ENCODE data around the gene ISYNA1. TPM values are rescaled to one million over a fixed set of nuclear protein-coding genes. Genes with fewer than 3 reads are reported as not detected.
A peak's percentile ranks its signal among the peaks of the same experiment; 100 is the strongest.

ISYNA1 gene
- polyA plus RNA-seq, 2 of the 4 experiments (the other 2 are of a cell fraction) = 18.0 to 60.7 TPM

DNA sequence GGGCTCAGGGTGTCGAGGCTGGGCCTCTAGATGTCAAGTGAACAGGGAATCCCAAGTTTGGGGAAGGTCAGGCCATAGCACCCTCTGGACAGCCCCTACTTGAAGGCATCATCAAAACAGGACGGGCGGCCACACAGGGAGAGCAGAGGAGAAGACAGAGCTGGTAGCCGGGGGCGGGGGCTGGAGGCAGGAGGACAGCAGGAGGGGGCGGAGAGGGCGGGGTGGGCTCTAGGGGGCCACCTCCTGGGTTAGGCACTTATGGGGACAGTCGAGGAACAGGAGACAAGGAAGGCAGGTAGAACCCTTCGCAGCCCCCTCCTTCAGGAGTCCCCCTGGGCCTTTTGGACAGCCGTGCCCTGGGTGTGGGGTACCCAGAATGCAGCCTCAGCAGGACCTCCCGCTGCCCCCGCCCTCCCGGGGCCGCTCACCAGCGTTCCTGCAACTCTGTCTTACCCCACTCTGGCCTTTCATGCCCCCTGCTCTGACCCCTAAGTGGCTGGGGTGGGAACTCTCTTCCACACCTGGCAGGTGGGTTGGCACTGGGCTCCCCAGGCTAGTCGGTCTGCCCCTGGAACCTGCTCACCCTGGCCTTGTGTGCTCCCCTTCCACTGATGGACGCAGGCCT is 12.9 kb downstream of the ISYNA1 start:
- 92% methylated on average over 4 of the region's 17 CpGs for WGBS (ENCODE audit: missing lambda C conversion rate)
- Histone ChIP-seq H3K27ac (peak overlapping the region in 1 of 2 experiments; percentile 51; a peak in 2 of 6 replicates), H3K4me2 (no peak overlapping the region), H3K9me3 (no peaks in the 10 kb centered on the region), H3K4me1 (peaks cover 43% of the 10 kb centered on the region), H3K4me3 (no peak overlapping the region)
- ATAC-seq (no peak), DNase-seq (ENCODE audit: low read depth in 1 of 2, low spot score in 1 of 2) (no peak), FAIRE-seq (no peak)
- CTCF ChIA-PET = interaction anchor here (1.4 kb wide), 2 partner anchors 15 to 36 kb away, joined by 3 to 5 read pairs; no protein-coding TSS in a partner anchor
- POLR2A ChIA-PET = no interaction called here
- no peak for TF ChIP-seq ZFP36 (IDR thresholded peaks at IDR 0.05; ENCODE audit: borderline replicate concordance, partially characterized antibody)
- TF ChIP-seq, protein P1, sequence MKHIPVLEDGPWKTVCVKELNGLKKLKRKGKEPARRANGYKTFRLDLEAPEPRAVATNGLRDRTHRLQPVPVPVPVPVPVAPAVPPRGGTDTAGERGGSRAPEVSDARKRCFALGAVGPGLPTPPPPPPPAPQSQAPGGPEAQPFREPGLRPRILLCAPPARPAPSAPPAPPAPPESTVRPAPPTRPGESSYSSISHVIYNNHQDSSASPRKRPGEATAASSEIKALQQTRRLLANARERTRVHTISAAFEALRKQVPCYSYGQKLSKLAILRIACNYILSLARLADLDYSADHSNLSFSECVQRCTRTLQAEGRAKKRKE (CRISPR knock-in tag; IDR thresholded peaks at IDR 0.05; ENCODE audit: low read depth) = no peak
- TF ChIP-seq EHMT2 (IDR thresholded peaks at IDR 0.05; ENCODE audit: low read depth) = no peak
- TF ChIP-seq, protein P2, sequence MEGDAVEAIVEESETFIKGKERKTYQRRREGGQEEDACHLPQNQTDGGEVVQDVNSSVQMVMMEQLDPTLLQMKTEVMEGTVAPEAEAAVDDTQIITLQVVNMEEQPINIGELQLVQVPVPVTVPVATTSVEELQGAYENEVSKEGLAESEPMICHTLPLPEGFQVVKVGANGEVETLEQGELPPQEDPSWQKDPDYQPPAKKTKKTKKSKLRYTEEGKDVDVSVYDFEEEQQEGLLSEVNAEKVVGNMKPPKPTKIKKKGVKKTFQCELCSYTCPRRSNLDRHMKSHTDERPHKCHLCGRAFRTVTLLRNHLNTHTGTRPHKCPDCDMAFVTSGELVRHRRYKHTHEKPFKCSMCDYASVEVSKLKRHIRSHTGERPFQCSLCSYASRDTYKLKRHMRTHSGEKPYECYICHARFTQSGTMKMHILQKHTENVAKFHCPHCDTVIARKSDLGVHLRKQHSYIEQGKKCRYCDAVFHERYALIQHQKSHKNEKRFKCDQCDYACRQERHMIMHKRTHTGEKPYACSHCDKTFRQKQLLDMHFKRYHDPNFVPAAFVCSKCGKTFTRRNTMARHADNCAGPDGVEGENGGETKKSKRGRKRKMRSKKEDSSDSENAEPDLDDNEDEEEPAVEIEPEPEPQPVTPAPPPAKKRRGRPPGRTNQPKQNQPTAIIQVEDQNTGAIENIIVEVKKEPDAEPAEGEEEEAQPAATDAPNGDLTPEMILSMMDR (IDR thresholded peaks at IDR 0.05) = no peak
- no peak for TF ChIP-seq RFX5 (IDR thresholded peaks at IDR 0.05)
- TF ChIP-seq KDM5A (IDR thresholded peaks at IDR 0.05) = no peak
- TF ChIP-seq GATA3 (IDR thresholded peaks at IDR 0.05; ENCODE audit: borderline replicate concordance) = no peak
- TF ChIP-seq, protein P3, sequence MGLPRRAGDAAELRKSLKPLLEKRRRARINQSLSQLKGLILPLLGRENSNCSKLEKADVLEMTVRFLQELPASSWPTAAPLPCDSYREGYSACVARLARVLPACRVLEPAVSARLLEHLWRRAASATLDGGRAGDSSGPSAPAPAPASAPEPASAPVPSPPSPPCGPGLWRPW (IDR thresholded peaks at IDR 0.05) = no peak
- TF ChIP-seq RCOR1 (IDR thresholded peaks at IDR 0.05; ENCODE audit: low read depth, low read length) = no peak

DNA sequence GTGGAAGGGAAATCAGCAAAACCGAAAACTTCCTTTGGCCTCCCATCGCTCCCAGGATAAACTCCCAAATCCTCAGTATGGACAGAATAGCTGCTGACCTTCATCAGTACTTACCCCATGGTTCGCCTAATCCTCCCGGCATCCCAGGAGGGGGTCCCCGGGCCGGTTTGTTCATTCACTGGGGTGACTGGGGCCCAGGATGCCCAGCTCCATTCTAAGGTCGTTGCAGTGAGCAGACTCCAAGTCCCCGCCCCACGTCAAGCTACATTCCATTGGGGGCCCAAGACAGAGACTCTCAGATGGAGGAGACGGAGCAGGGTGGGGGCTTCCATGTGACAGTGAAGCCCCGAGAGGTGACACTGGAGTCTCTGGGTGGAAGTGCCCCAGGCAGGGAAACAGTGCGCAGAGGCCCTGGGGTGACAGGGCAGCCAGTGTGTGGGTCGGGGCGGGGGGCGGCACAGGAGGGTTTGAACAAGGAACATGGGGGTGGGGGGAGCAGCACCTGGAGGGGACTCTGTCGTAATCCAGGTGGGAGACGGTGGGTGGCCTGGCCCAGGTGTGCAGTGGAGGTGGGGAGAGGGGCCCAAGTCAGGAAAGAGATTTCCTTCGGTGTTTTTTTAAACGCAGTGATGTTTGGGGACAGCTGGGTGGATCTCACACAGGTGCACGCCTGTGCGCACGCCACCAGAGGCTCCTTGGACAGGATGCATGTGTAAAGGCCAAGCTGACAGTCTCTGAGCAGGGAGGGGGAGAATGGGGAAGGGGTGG is 13.6 kb downstream of the ISYNA1 start:
- CTCF ChIA-PET = interaction anchor here (1.3 to 1.4 kb wide), 3 partner anchors 14 to 38 kb away, joined by 3 read pairs; partner anchors contain the start of gene GDF15
- TF ChIP-seq JUNB (IDR thresholded peaks at IDR 0.05) (no peak), TP53 (CRISPR knock-in tag; IDR thresholded peaks at IDR 0.05) (no peak), RFX5 (IDR thresholded peaks at IDR 0.05) (no peak), HOXB13 (CRISPR knock-in tag; IDR thresholded peaks at IDR 0.05; ENCODE audit: low read depth) (no peak), MYC (IDR thresholded peaks at IDR 0.05; ENCODE audit: borderline replicate concordance, low read length) (no peak), BHLHE40 (IDR thresholded peaks at IDR 0.05; ENCODE audit: low read depth, low read length) (no peak), TFCP2L1 (CRISPR knock-in tag; IDR thresholded peaks at IDR 0.05) (no peak), SREBF2 (IDR thresholded peaks at IDR 0.05) (no peak), CHD2 (IDR thresholded peaks at IDR 0.05; ENCODE audit: low read length, partially characterized antibody) (no peak), HEYL (CRISPR knock-in tag; IDR thresholded peaks at IDR 0.05) (no peak), FOSB (CRISPR knock-in tag; IDR thresholded peaks at IDR 0.05) (no peak)
- TF ChIP-seq, protein P2 (IDR thresholded peaks at IDR 0.05) = no peak
- TF ChIP-seq, protein P4, sequence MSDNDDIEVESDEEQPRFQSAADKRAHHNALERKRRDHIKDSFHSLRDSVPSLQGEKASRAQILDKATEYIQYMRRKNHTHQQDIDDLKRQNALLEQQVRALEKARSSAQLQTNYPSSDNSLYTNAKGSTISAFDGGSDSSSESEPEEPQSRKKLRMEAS (IDR thresholded peaks at IDR 0.05) = no peak
- TF ChIP-seq, protein P3 (IDR thresholded peaks at IDR 0.05) = no peak
- H3K27ac ChIP-seq = no peak overlapping the region
- no peak for DNase-seq (ENCODE audit: low read depth in 1 of 2, low spot score in 1 of 2)
- POLR2A ChIA-PET = no interaction called here
- H3K4me2 ChIP-seq = no peak overlapping the region
- H3K4me1 ChIP-seq = peaks cover 36% of the 10 kb centered on the region
- 87% methylated on average over 11 of the region's 22 CpGs for WGBS (ENCODE audit: missing lambda C conversion rate)
- ATAC-seq = no peak
- H3K9me3 ChIP-seq = no peaks in the 10 kb centered on the region
- H3K4me3 ChIP-seq = no peak overlapping the region
- no peak for FAIRE-seq
